HG02973 (cell line): Measurements from ENCODE around the gene PCDH9.

Experiments
- ATAC-seq: cut with Tn5 transposase; IDR thresholded peaks from one replicate; pipeline ENCODE4 v1.9.1; 2021; ENCODE audit warnings: moderate library complexity; ENCODE audit not compliant: unreplicated experiment

Gene PCDH9

GRCh38 chr13:67229481-67230403, at the start of gene PCDH9:
TSS of gene PCDH9 (minus strand) at chr13:67230336. CDS start at chr13:67228440, 1,896 bp downstream.
- ATAC-seq, result no peak

GRCh38 chr13:67278235-67278634, 48.1 kb upstream of the PCDH9 start:
- ATAC-seq, result no peak

GRCh38 chr13:67277581-67277980, 47.4 kb upstream of the PCDH9 start:
- ATAC-seq, result no peak

GRCh38 chr13:67275351-67275960, 45.3 kb upstream of the PCDH9 start:
- no peak for ATAC-seq

GRCh38 chr13:67273001-67273400, 42.9 kb upstream of the PCDH9 start:
- no peak for ATAC-seq

- no peak for ATAC-seq
Measured at GRCh38 chr13:67267136-67267535, 37.0 kb upstream of the PCDH9 start.

- ATAC-seq, result no peak
Measured at GRCh38 chr13:67259208-67259607, 29.1 kb upstream of the PCDH9 start.

GRCh38 chr13:67258482-67258881, 28.3 kb upstream of the PCDH9 start:
- ATAC-seq, result peak; percentile 59

- no peak for ATAC-seq
Measured at GRCh38 chr13:67238861-67239260, 8.7 kb upstream of the PCDH9 start.

GRCh38 chr13:67238277-67238859, 8.2 kb upstream of the PCDH9 start:
- peak; percentile 72 for ATAC-seq

- ATAC-seq, result no peak
Measured at GRCh38 chr13:67235265-67235664, 5.1 kb upstream of the PCDH9 start.

- no peak for ATAC-seq
Measured at GRCh38 chr13:67232384-67232783, 2.2 kb upstream of the PCDH9 start.

GRCh38 chr13:67231289-67232000, 1.3 kb upstream of the PCDH9 start:
- no peak for ATAC-seq

- ATAC-seq, result peak; percentile 99
Measured at GRCh38 chr13:67230404-67231288, 510 bp upstream of the PCDH9 start.

GRCh38 chr13:67228916-67229315, 1.2 kb downstream of the PCDH9 start:
- no peak for ATAC-seq

- no peak for ATAC-seq
Measured at GRCh38 chr13:67228031-67228430, 2.1 kb downstream of the PCDH9 start.

- ATAC-seq, result no peak
Measured at GRCh38 chr13:67227131-67227983, 2.8 kb downstream of the PCDH9 start.

- ATAC-seq, result no peak
Measured at GRCh38 chr13:67226696-67227095, 3.4 kb downstream of the PCDH9 start.
